Transverse colon (tissue), 4 donors: ENCODE measurements around the gene ZFAND2A. TPM values are rescaled to one million over a fixed set of nuclear protein-coding genes. Genes with fewer than 3 reads are reported as not detected.

ENCODE experiments used
- DNase-seq: peaks from one replicate; pipeline ENCODE4 v3.0.0-alpha.2; 2019
- H3K27ac ChIP-seq, 4 donors: fragments of 200-600 bp; sonication (generic); 2 replicates each; pipeline ENCODE4 v1.5.1; 2016 to 2018; ENCODE audit warnings: inconsistent platforms in 4 of 4
- H3K27me3 ChIP-seq: fragments of 200-600 bp; sonication (generic); 2 replicates; pipeline ENCODE4 v1.5.1; 2017; ENCODE audit warnings: inconsistent platforms
- H3K36me3 ChIP-seq, 4 donors: fragments of 200-600 bp; sonication (generic); 2 replicates each; pipeline ENCODE4 v1.5.1; 2017 to 2019; ENCODE audit warnings: inconsistent platforms in 4 of 4
- H3K4me1 ChIP-seq, 4 donors: fragments of 200-600 bp; sonication (generic); 2 replicates each; pipeline ENCODE4 v1.5.1; 2017 to 2020; ENCODE audit warnings: inconsistent platforms in 4 of 4
- H3K4me3 ChIP-seq, 4 donors: fragments of 200-600 bp; sonication (generic); 1 replicate in 1 of 4; 2 replicates in 3 of 4; pipeline versions ENCODE4 v1.5.1 to v1.6.1; 2017 to 2019; ENCODE audit warnings: inconsistent platforms in 4 of 4
- H3K9me3 ChIP-seq, 2 donors: fragments of 200-600 bp; sonication (generic); 2 replicates each; pipeline ENCODE4 v1.5.1; 2017 to 2019; ENCODE audit warnings: inconsistent platforms in 2 of 2
- CTCF ChIP-seq, 5 experiments: fragments of 200-600 bp in 3 of 5; fragments of 450-650 bp in 2 of 5; sonication (generic) in 3 of 5; IDR thresholded peaks; 1 replicate in 2 of 5; 2 replicates in 3 of 5; pipeline ENCODE4 v1.5.1; 2016 to 2017; ENCODE audit warnings: antibody characterized with exemption in 5 of 5, inconsistent platforms in 3 of 5, mild to moderate bottlenecking in 2 of 5, moderate library complexity in 1 of 5
- EP300 ChIP-seq: sonication (generic); formaldehyde crosslinking; IDR thresholded peaks from one replicate; pipeline ENCODE4 v1.6.1; 2017; ENCODE audit warnings: antibody characterized with exemption, low read depth
- POLR2A ChIP-seq: fragments of 450-650 bp; IDR thresholded peaks from one replicate; pipeline ENCODE4 v1.6.1; 2016; ENCODE audit warnings: antibody characterized with exemption, mild to moderate bottlenecking, moderate library complexity
- POLR2AphosphoS5 ChIP-seq, 3 donors: sonication (generic); formaldehyde crosslinking; IDR thresholded peaks; one replicate each; pipeline ENCODE4 v1.6.1; 2016; ENCODE audit warnings: antibody characterized with exemption in 3 of 3
- WGBS, 2 donors: methylation state at CpG; one replicate each; pipeline ENCODE4 v1.1.5; 2018; ENCODE audit warnings: low coverage in 1 of 2; 5-methylcytosine and 5-hydroxymethylcytosine counted together
- in situ Hi-C, 4 donors: fragments of 200-750 bp; cut with MboI; loops; one replicate each; pipeline versions ENCODE4 v1.15.0 to v1.15.1; 2017; ENCODE audit warnings: low sequenced_read_pairs in 3 of 4, low pct_ligation_motif_present in 1 of 4, low pct_unique_long_range_greater_than_20kb in 1 of 4
- intact Hi-C: fragments of 100-400 bp; cut with DNase I; formaldehyde crosslinking; loops from one replicate; pipeline ENCODE4 v1.15.1; 2023; ENCODE audit warnings: low total_unique reads
- total RNA-seq, 4 donors: library from RNA; depleted of rRNA; stranded (reverse); fragments of >200 nt; gene quantifications; one replicate each; pipeline ENCODE4 v1.1.0, GENCODE V29; 2016

ZFAND2A gene
- total RNA-seq, 4 donors from 2014 or later: 33.3 to 124 (median 53.1) TPM

GRCh38 chr7:1142051-1142635 is 17.9 kb downstream of the ZFAND2A start:
- H3K4me1 ChIP-seq: peaks cover 7 to 12% (median 10%) of the 10 kb centered on the region in 4 donors
- H3K4me3 ChIP-seq: no peak overlapping the region
- intact Hi-C loops: no loop called here
- TF ChIP-seq CTCF (IDR thresholded peaks at IDR 0.05) (no peak), POLR2A (no peak)
- H3K27me3 ChIP-seq: no peaks in the 10 kb centered on the region
- H3K9me3 ChIP-seq: no peaks in the 10 kb centered on the region
- DNase-seq: no peak
- H3K36me3 ChIP-seq: no peaks in the 10 kb centered on the region
- H3K27ac ChIP-seq: no peak overlapping the region
- WGBS, 2 donors: 65 to 69% methylated on average over 2 to 14 of the region's 14 CpGs
- in situ Hi-C loops: loop anchor here in 1 of 4 donors (25.0 kb wide), 1 partner anchor 155 kb away; the partner anchor contains the start of genes COX19 and CYP2W1

- Histone ChIP-seq H3K4me3 (no peak overlapping the region), H3K27me3 (no peaks in the 10 kb centered on the region), H3K4me1 (peaks cover 12 to 16% (median 15%) of the 10 kb centered on the region in 4 donors), H3K9me3 (no peaks in the 10 kb centered on the region), H3K27ac (no peak overlapping the region), H3K36me3 (no peaks in the 10 kb centered on the region)
- DNase-seq: no peak
- in situ Hi-C loops (loop anchor here in 1 of 4 donors (25.0 kb wide), 1 partner anchor 154 kb away; the partner anchor contains the start of genes COX19 and CYP2W1), intact Hi-C loops (no loop called here)
- WGBS, 2 donors: 72 to 80% methylated on average over 1 to 6 of the region's 6 CpGs
- no peak for TF ChIP-seq CTCF (IDR thresholded peaks at IDR 0.05)
- no peak for TF ChIP-seq POLR2AphosphoS5 (IDR thresholded peaks at IDR 0.05)
- TF ChIP-seq POLR2A: no peak
- TF ChIP-seq EP300: no peak
These were observed 18.3 kb downstream of the ZFAND2A start for GRCh38 chr7:1141651-1142050.

DNA sequence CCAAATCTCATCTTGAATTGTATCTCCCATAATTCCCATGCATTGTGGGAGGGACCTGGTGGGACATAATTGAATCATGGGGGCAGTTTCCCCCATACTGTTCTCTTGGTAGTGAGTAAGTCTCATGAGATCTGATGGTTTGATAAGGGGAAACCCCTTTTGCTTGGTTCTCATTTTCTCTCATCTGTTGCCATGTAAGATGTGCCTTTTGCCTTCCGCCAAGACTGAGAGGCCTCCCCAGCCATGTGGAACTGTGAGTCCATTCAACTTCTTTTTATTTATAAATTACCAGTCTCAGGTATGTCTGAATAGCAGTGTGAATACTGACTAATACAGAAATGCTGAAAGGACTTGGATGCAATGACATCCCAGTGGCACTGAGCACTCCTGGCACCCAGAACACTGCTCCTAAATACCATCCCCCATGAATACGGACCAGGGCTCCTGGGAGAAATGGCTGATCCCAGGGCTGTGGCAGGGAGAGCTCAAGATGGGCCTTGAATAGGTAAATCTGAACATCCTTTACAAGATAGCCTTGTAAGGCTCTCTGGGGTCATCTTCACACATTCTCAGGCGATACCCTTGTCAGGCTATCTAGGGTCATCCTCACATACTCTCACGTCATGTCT is 19.4 kb downstream of the ZFAND2A start:
- in situ Hi-C loops: loop anchor here in 1 of 4 donors (25.0 kb wide), 1 partner anchor 153 kb away; the partner anchor contains the start of genes COX19 and CYP2W1
- peaks cover 14 to 18% (median 15%) of the 10 kb centered on the region in 4 donors for H3K4me1 ChIP-seq

More for the DNA sequence above, 19.4 kb downstream of the ZFAND2A start:
- WGBS, 2 donors: 75 to 76% methylated on average over 4 of the region's 4 CpGs
- Histone ChIP-seq H3K9me3 (no peaks in the 10 kb centered on the region), H3K4me3 (no peak overlapping the region), H3K27me3 (no peaks in the 10 kb centered on the region), H3K27ac (no peak overlapping the region), H3K36me3 (no peaks in the 10 kb centered on the region)
- DNase-seq: no peak
- intact Hi-C loops: no loop called here
- TF ChIP-seq POLR2A (no peak), CTCF (IDR thresholded peaks at IDR 0.05) (no peak), EP300 (no peak), POLR2AphosphoS5 (IDR thresholded peaks at IDR 0.05) (no peak)
